Measurements from ENCODE around the gene CEBPG.

The CEBPG gene

GRCh38 chr19:33407140-33407551 is 33.6 kb downstream of the CEBPG start:
- no peak for DNase-seq (ENCODE audit: low read depth)

- no peak for DNase-seq (ENCODE audit: low read depth)
Observed at GRCh38 chr19:33407716-33408115, 34.2 kb downstream of the CEBPG start.

GRCh38 chr19:33408116-33408515 is 34.6 kb downstream of the CEBPG start:
- DNase-seq (ENCODE audit: low read depth): no peak

GRCh38 chr19:33408538-33409434 is 35.3 kb downstream of the CEBPG start:
- DNase-seq (ENCODE audit: low read depth): no peak

- DNase-seq (ENCODE audit: low read depth): no peak
Observed at GRCh38 chr19:33409906-33410685, 36.6 kb downstream of the CEBPG start.

- no peak for DNase-seq (ENCODE audit: low read depth)
Observed at GRCh38 chr19:33410915-33411401, 37.4 kb downstream of the CEBPG start.

- no peak for DNase-seq (ENCODE audit: low read depth)
Observed at GRCh38 chr19:33411621-33412180, 38.2 kb downstream of the CEBPG start.

GRCh38 chr19:33412601-33413425 is 39.3 kb downstream of the CEBPG start:
- no peak for DNase-seq (ENCODE audit: low read depth)

- no peak for DNase-seq (ENCODE audit: low read depth)
Observed at GRCh38 chr19:33413426-33413725, 39.9 kb downstream of the CEBPG start.

GRCh38 chr19:33413868-33414666 is 40.6 kb downstream of the CEBPG start:
- DNase-seq (ENCODE audit: low read depth): no peak

- no peak for DNase-seq (ENCODE audit: low read depth)
Observed at GRCh38 chr19:33414667-33415605, 41.4 kb downstream of the CEBPG start.

- no peak for DNase-seq (ENCODE audit: low read depth)
Observed at GRCh38 chr19:33416307-33417215, 43.1 kb downstream of the CEBPG start.

GRCh38 chr19:33417751-33418150 is 44.2 kb downstream of the CEBPG start:
- no peak for DNase-seq (ENCODE audit: low read depth)

- no peak for DNase-seq (ENCODE audit: low read depth)
Observed at GRCh38 chr19:33418461-33418860, 45.0 kb downstream of the CEBPG start.

- no peak for DNase-seq (ENCODE audit: low read depth)
Observed at GRCh38 chr19:33418871-33419787, 45.6 kb downstream of the CEBPG start.

- DNase-seq (ENCODE audit: low read depth): no peak
Observed at GRCh38 chr19:33419788-33420130, 46.2 kb downstream of the CEBPG start.

GRCh38 chr19:33420821-33421220 is 47.3 kb downstream of the CEBPG start:
- DNase-seq (ENCODE audit: low read depth): no peak

- no peak for DNase-seq (ENCODE audit: low read depth)
Observed at GRCh38 chr19:33421368-33421767, 47.9 kb downstream of the CEBPG start.
